HCT116 (cell line): ENCODE data around the gene CRADD.

ENCODE experiments used
- CBX3 ChIP-seq: IDR thresholded peaks from 2 replicates; pipeline ENCODE4 v1.6.1; 2012; ENCODE audit warnings: low read depth
- POLR2A ChIP-seq: IDR thresholded peaks from 2 replicates; pipeline ENCODE4 v1.7.0; 2011; ENCODE audit warnings: borderline replicate concordance; ENCODE audit not compliant: insufficient read depth, insufficient read length; ENCODE audit errors: extremely low read depth
- POLR2AphosphoS5 ChIP-seq: IDR thresholded peaks from 2 replicates; pipeline ENCODE4 v1.6.1; 2011; ENCODE audit warnings: mild to moderate bottlenecking, low read depth, low read length, moderate library complexity
- YY1 ChIP-seq: IDR thresholded peaks from 2 replicates; pipeline ENCODE4 v1.6.1; 2011; ENCODE audit warnings: low read length, low read depth, moderate library complexity, mild to moderate bottlenecking; ENCODE audit not compliant: insufficient replicate concordance; ENCODE audit errors: extremely low read depth
- ZFX ChIP-seq: fragments of 450-650 bp; IDR thresholded peaks from 2 replicates; pipeline ENCODE4 v1.6.1; 2017
- TF ChIP-seq, protein P1 (sequence below), 3 experiments: fragments of 200-600 bp in 1 of 3; sonication (generic) in 1 of 3; IDR thresholded peaks in 2 of 3; conservative IDR thresholded peaks in 1 of 3; 2 replicates each; pipeline ENCODE4 v1.5.1; 2012 to 2017; ENCODE audit warnings: low read depth in 2 of 3, low read length in 2 of 3, antibody characterized with exemption in 1 of 3, borderline replicate concordance in 1 of 3, control low read depth in 1 of 3, mild to moderate bottlenecking in 1 of 3, mixed read lengths in 1 of 3, mixed run types in 1 of 3, moderate library complexity in 1 of 3; ENCODE audit not compliant: insufficient read depth in 1 of 3

DNA sequence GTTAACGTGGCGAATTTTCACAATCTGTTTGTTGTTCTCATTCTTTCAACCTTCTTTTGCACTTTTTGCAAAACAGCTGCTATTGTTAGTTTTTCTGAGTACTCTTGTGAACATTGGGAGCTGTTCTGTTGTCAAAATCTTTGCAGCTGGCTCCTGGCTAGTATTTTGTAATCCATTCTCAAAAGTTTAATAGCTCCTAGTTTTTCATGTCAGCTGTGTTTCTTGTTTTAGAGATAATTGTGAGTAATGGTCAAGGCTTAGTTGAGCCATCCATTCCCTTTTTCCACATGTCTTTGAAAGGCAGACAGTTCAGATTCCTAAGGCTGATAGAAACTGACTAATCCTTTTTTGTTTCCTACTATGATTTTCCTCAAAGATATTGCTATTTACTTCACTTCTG lies 39.1 kb upstream of the CRADD start:
- no peak for TF ChIP-seq CBX3
- TF ChIP-seq, protein P1, sequence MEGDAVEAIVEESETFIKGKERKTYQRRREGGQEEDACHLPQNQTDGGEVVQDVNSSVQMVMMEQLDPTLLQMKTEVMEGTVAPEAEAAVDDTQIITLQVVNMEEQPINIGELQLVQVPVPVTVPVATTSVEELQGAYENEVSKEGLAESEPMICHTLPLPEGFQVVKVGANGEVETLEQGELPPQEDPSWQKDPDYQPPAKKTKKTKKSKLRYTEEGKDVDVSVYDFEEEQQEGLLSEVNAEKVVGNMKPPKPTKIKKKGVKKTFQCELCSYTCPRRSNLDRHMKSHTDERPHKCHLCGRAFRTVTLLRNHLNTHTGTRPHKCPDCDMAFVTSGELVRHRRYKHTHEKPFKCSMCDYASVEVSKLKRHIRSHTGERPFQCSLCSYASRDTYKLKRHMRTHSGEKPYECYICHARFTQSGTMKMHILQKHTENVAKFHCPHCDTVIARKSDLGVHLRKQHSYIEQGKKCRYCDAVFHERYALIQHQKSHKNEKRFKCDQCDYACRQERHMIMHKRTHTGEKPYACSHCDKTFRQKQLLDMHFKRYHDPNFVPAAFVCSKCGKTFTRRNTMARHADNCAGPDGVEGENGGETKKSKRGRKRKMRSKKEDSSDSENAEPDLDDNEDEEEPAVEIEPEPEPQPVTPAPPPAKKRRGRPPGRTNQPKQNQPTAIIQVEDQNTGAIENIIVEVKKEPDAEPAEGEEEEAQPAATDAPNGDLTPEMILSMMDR (IDR thresholded peaks at IDR 0.05 in 2 of 3, conservative IDR thresholded peaks at IDR 0.05 in 1 of 3; ENCODE audit: borderline replicate concordance in 1 of 3, insufficient read depth in 1 of 3, low read depth in 2 of 3, low read length in 2 of 3): no peak
- TF ChIP-seq ZFX: no peak
- TF ChIP-seq POLR2A: no peak
- TF ChIP-seq YY1: no peak
- TF ChIP-seq POLR2AphosphoS5: no peak
